ENCODE measurements around the gene IFITM10.

IFITM10 gene

DNA sequence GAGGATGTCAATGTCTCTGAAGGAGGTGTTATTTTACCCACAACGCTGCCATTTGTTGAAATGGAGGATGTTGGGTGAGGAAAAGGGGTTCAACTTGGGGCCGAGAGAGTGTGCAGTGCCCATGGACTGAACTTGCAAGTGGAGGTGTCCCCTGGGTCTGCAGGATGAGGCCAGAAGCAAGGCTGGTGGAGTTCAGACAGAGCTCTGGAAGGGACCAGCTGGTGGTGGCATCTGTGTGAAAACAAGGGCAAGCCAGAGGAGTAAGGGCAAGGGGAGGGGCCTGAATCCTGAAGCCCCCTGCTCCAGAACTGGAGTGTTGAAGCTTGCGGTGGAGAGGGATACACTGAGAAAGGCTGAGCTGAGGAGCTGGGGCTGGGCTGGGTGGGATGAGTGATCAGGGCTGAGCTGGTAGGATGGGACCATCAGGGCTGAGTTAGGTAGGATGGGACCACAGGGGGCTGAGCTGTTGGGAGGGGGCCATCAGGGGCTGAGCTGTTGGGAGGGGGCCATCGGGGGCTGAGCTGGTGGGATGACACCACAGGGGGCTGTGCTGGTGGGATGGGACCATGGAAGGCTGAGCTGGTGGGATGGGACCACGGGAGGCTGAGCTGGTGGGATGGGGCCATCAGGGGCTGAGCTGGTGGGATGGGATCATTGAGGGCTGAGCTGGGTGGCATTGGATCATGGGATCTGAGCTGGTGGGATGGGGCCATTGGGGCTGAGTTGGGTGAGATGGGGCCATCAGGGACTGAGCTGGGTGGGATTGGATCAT lies 26.7 kb upstream of the IFITM10 start:
- Histone ChIP-seq H3F3A (ENCODE audit: insufficient read depth) (no peaks in the 10 kb centered on the region), H3K79me2 (ENCODE audit: insufficient read depth, low read length) (no peaks in the 10 kb centered on the region), H3K4me2 (ENCODE audit: low read depth, low read length, poor library complexity, severe bottlenecking) (no peak overlapping the region), H3K9ac (ENCODE audit: low read length) (no peak overlapping the region), H3K27ac (ENCODE audit: low read depth, low read length) (no peak overlapping the region), H3K4me3 (ENCODE audit: insufficient read depth, low read length, poor library complexity, severe bottlenecking) (no peak overlapping the region), H4K20me1 (ENCODE audit: low read depth, low read length) (no peaks in the 10 kb centered on the region), H3K9me2 (replicated peaks; ENCODE audit: insufficient read depth, low read length) (no peaks in the 10 kb centered on the region), H2AFZ (ENCODE audit: low read depth, low read length, severe bottlenecking) (no peak overlapping the region), H3K9me3 (ENCODE audit: insufficient read depth, low read length) (no peaks in the 10 kb centered on the region), H3K27me3 (ENCODE audit: low read length) (no peaks in the 10 kb centered on the region), H3K36me3 (ENCODE audit: low read length) (no peaks in the 10 kb centered on the region)
- no peak for TF ChIP-seq EZH2phosphoT487 (conservative IDR thresholded peaks at IDR 0.05; ENCODE audit: low read length)
- TF ChIP-seq, protein P1, sequence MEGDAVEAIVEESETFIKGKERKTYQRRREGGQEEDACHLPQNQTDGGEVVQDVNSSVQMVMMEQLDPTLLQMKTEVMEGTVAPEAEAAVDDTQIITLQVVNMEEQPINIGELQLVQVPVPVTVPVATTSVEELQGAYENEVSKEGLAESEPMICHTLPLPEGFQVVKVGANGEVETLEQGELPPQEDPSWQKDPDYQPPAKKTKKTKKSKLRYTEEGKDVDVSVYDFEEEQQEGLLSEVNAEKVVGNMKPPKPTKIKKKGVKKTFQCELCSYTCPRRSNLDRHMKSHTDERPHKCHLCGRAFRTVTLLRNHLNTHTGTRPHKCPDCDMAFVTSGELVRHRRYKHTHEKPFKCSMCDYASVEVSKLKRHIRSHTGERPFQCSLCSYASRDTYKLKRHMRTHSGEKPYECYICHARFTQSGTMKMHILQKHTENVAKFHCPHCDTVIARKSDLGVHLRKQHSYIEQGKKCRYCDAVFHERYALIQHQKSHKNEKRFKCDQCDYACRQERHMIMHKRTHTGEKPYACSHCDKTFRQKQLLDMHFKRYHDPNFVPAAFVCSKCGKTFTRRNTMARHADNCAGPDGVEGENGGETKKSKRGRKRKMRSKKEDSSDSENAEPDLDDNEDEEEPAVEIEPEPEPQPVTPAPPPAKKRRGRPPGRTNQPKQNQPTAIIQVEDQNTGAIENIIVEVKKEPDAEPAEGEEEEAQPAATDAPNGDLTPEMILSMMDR (IDR thresholded peaks at IDR 0.05; ENCODE audit: insufficient read depth, low read length, poor library complexity, severe bottlenecking) = no peak

DNA sequence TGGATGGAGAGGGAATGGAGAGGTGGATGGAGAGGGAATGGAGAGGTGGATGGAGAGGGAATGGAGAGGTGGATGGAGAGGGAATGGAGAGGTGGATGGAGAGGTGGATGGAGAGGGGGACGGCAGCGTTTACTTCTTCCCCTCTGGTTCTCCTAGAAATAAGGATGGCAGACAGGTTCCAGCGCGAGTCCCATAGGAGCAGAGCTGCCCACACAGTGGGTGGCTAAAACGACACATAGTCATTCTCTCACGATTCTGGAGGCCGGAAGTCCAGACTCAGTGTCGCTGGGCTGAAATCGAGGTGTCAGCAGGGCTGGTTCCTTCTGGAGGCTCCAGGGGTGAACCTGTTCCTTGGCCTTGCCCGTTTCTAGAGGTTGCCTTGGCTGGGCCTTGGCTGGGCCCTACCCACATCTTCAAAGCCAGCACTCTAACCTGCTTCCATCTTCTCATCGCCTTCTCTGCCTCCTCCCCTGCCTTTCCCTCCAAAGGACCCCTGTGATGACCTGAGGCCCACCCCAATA lies 26.0 kb upstream of the IFITM10 start:
- Histone ChIP-seq H3K4me3 (ENCODE audit: insufficient read depth, low read length, poor library complexity, severe bottlenecking) (no peak overlapping the region), H3K36me3 (ENCODE audit: low read length) (no peaks in the 10 kb centered on the region), H2AFZ (ENCODE audit: low read depth, low read length, severe bottlenecking) (no peak overlapping the region), H3K79me2 (ENCODE audit: insufficient read depth, low read length) (no peaks in the 10 kb centered on the region), H3K9me2 (replicated peaks; ENCODE audit: insufficient read depth, low read length) (no peaks in the 10 kb centered on the region), H3K27me3 (ENCODE audit: low read length) (no peaks in the 10 kb centered on the region), H3K27ac (ENCODE audit: low read depth, low read length) (no peak overlapping the region), H3K9me3 (ENCODE audit: insufficient read depth, low read length) (no peaks in the 10 kb centered on the region), H3F3A (ENCODE audit: insufficient read depth) (no peaks in the 10 kb centered on the region), H3K9ac (ENCODE audit: low read length) (no peak overlapping the region), H4K20me1 (ENCODE audit: low read depth, low read length) (no peaks in the 10 kb centered on the region), H3K4me2 (ENCODE audit: low read depth, low read length, poor library complexity, severe bottlenecking) (no peak overlapping the region)
- TF ChIP-seq, protein P1 (IDR thresholded peaks at IDR 0.05; ENCODE audit: insufficient read depth, low read length, poor library complexity, severe bottlenecking) = no peak
- TF ChIP-seq EZH2phosphoT487 (conservative IDR thresholded peaks at IDR 0.05; ENCODE audit: low read length) = no peak

DNA sequence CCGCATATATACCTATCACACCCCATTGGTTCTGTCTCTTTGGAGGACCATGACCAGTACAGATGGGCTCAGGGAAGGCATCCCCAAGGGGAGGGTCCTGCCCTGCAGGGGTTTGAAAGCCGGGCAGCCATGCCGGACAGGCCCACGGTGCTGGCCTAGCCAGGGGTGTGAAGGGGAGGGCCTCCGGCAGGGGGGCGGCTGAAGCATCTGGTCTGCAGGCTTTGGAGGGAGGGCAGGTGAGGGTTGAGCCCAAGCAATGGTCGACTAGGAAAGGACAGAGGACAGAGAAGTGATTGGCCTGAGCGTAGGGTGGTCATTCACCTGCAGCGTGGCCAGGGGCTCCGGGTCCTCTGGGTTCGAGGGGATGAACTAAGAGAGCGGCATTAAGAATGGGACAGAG lies 24.5 kb upstream of the IFITM10 start:
- no peaks in the 10 kb centered on the region for H3K79me2 ChIP-seq (ENCODE audit: insufficient read depth, low read length)
- H3K27me3 ChIP-seq (ENCODE audit: low read length) = no peaks in the 10 kb centered on the region
- H4K20me1 ChIP-seq (ENCODE audit: low read depth, low read length) = no peaks in the 10 kb centered on the region
- H3K9ac ChIP-seq (ENCODE audit: low read length) = no peak overlapping the region
- no peak overlapping the region for H3K4me3 ChIP-seq (ENCODE audit: insufficient read depth, low read length, poor library complexity, severe bottlenecking)
- no peak overlapping the region for H3K4me2 ChIP-seq (ENCODE audit: low read depth, low read length, poor library complexity, severe bottlenecking)
- no peaks in the 10 kb centered on the region for H3K9me2 ChIP-seq (replicated peaks; ENCODE audit: insufficient read depth, low read length)
- no peak overlapping the region for H2AFZ ChIP-seq (ENCODE audit: low read depth, low read length, severe bottlenecking)
- no peaks in the 10 kb centered on the region for H3F3A ChIP-seq (ENCODE audit: insufficient read depth)
- no peaks in the 10 kb centered on the region for H3K36me3 ChIP-seq (ENCODE audit: low read length)
- TF ChIP-seq, protein P1 (IDR thresholded peaks at IDR 0.05; ENCODE audit: insufficient read depth, low read length, poor library complexity, severe bottlenecking) = no peak
- TF ChIP-seq EZH2phosphoT487 (conservative IDR thresholded peaks at IDR 0.05; ENCODE audit: low read length) = no peak
- no peak overlapping the region for H3K27ac ChIP-seq (ENCODE audit: low read depth, low read length)
- H3K9me3 ChIP-seq (ENCODE audit: insufficient read depth, low read length) = no peaks in the 10 kb centered on the region
